Stomach (tissue), 9 donors: Measurements from ENCODE around the gene B3GLCT. TPM values are rescaled to one million over a fixed set of nuclear protein-coding genes. Genes with fewer than 3 reads are reported as not detected.

Experiments used
- DNase-seq, 2 donors: peaks; one replicate each; pipeline versions ENCODE4 v3.0.0 to v3.0.0-alpha.2; 2013 to 2019
- H3K27ac ChIP-seq, 5 donors: fragments of 200-600 bp in 4 of 5; sonication (generic) in 4 of 5; one replicate each; pipeline ENCODE4 v1.5.1; 2013 to 2019; ENCODE audit warnings: mild to moderate bottlenecking in 1 of 5, moderate library complexity in 1 of 5
- H3K27me3 ChIP-seq, 3 donors: fragments of 200-600 bp; sonication (generic); one replicate each; pipeline ENCODE4 v1.5.1; 2017 to 2019; ENCODE audit warnings: mixed run types in 1 of 3
- H3K36me3 ChIP-seq, 4 donors: fragments of 200-600 bp; sonication (generic); 1 replicate in 3 of 4; 2 replicates in 1 of 4; pipeline ENCODE4 v1.5.1; 2016 to 2019
- H3K4me1 ChIP-seq, 4 donors: fragments of 200-600 bp; sonication (generic); one replicate each; pipeline ENCODE4 v1.5.1; 2016 to 2019
- H3K4me3 ChIP-seq, 4 donors: fragments of 200-600 bp; sonication (generic) in 3 of 4; one replicate each; pipeline ENCODE4 v1.5.1; 2016 to 2019; ENCODE audit warnings: mild to moderate bottlenecking in 1 of 4
- H3K9me3 ChIP-seq, 4 donors: fragments of 200-600 bp; sonication (generic); one replicate each; pipeline ENCODE4 v1.5.1; 2016 to 2019
- EP300 ChIP-seq: sonication (generic); formaldehyde crosslinking; IDR thresholded peaks from one replicate; pipeline ENCODE4 v1.6.1; 2017; ENCODE audit warnings: antibody characterized with exemption
- POLR2A ChIP-seq, 4 donors: fragments of 450-650 bp; IDR thresholded peaks; one replicate each; pipeline ENCODE4 v1.6.1; 2016; ENCODE audit warnings: antibody characterized with exemption in 4 of 4, control low read depth in 2 of 4, mild to moderate bottlenecking in 1 of 4, moderate library complexity in 1 of 4
- POLR2AphosphoS5 ChIP-seq, 3 donors: sonication (generic); formaldehyde crosslinking; IDR thresholded peaks; one replicate each; pipeline ENCODE4 v1.6.1; 2016; ENCODE audit warnings: antibody characterized with exemption in 3 of 3
- WGBS, 5 donors: extraction: QIAGEN DNeasy Blood & Tissue Kit in 3 of 5; methylation state at CpG; one replicate each; pipeline versions ENCODE4 v1.1.5 to v1.1.7; 2013 to 2018; 5-methylcytosine and 5-hydroxymethylcytosine counted together
- intact Hi-C: fragments of 100-400 bp; cut with DNase I; formaldehyde crosslinking; loops from one replicate; pipeline ENCODE4 v1.15.1; 2023; ENCODE audit warnings: low total_unique reads
- polyA plus RNA-seq, 3 donors: library from polyadenylated mRNA; stranded (reverse); fragments of 200-250 nt; gene quantifications; one replicate each; pipeline ENCODE4 v1.2.3, GENCODE V29; 2013
- total RNA-seq, 5 donors: library from RNA; depleted of rRNA; stranded (reverse); fragments of >200 nt; gene quantifications; one replicate each; pipeline versions ENCODE4 v1.1.0 to v1.2.3, GENCODE V29; 2014 to 2016
- TF ChIP-seq, protein P1 (sequence below), 7 experiments: fragments of 450-650 bp in 4 of 7; fragments of 200-600 bp in 3 of 7; sonication (generic) in 3 of 7; IDR thresholded peaks; one replicate each; pipeline ENCODE4 v1.5.1; 2016 to 2019; ENCODE audit warnings: antibody characterized with exemption in 7 of 7, control low read depth in 2 of 7, mild to moderate bottlenecking in 1 of 7
- donor health status: healthy with polysubstance abuse.
- donor health status: Bipolar disorder and iron deficiency.
- donor health status: healthy.

B3GLCT gene
- total and polyA plus RNA-seq, 8 donors: 0.76 to 16.1 (median 6.4) TPM; not detected in 2

DNA sequence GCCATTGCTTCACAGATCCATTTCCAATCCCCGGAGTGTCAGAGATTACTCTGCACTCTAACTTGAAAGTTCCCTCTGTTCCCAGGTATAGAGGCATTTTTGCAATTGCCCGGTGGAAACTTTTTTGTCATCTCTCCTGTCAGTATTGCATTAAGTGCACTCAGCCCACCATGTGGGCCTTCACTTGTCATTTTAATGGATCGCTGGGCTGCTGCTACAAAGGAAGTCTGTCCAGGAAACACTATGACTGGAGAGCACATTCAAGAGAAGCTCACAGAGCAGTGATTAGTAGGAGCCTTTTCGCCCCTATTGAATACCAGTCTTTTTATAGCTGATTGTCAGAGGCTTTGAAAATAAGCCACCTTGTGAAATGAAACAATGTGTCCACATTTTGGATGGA, 180.9 kb downstream of the B3GLCT start:
- TF ChIP-seq POLR2AphosphoS5 (IDR thresholded peaks at IDR 0.05) (no peak), EP300 (no peak), POLR2A (IDR thresholded peaks at IDR 0.05) (no peak)
- TF ChIP-seq, protein P1, sequence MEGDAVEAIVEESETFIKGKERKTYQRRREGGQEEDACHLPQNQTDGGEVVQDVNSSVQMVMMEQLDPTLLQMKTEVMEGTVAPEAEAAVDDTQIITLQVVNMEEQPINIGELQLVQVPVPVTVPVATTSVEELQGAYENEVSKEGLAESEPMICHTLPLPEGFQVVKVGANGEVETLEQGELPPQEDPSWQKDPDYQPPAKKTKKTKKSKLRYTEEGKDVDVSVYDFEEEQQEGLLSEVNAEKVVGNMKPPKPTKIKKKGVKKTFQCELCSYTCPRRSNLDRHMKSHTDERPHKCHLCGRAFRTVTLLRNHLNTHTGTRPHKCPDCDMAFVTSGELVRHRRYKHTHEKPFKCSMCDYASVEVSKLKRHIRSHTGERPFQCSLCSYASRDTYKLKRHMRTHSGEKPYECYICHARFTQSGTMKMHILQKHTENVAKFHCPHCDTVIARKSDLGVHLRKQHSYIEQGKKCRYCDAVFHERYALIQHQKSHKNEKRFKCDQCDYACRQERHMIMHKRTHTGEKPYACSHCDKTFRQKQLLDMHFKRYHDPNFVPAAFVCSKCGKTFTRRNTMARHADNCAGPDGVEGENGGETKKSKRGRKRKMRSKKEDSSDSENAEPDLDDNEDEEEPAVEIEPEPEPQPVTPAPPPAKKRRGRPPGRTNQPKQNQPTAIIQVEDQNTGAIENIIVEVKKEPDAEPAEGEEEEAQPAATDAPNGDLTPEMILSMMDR (IDR thresholded peaks at IDR 0.05): no peak
- Histone ChIP-seq H3K27me3 (no peaks in the 10 kb centered on the region), H3K36me3 (no peaks in the 10 kb centered on the region), H3K4me1 (no peaks in the 10 kb centered on the region), H3K4me3 (no peak overlapping the region), H3K27ac (no peak overlapping the region), H3K9me3 (no peaks in the 10 kb centered on the region)
- 38 to 67% (median 52%) methylated on average over 4 of the region's 4 CpGs for WGBS, 5 donors
- DNase-seq: no peak
- intact Hi-C loops: no loop called here

Other genes with a start within 250 kb of the B3GLCT start
- gene HSPH1, start 38.1 kb upstream of the B3GLCT start, total RNA-seq: 10 to 100 TPM; 28.6 to 49.4 (median 33.3) TPM
- gene HSPH1, start 38.1 kb upstream of the B3GLCT start, polyA plus RNA-seq: 10 to 100 TPM; 18.6 to 25.1 (median 24.3) TPM